Transverse colon (tissue), 4 donors: ENCODE data around the gene KRTAP10-8. TPM values are rescaled to one million over a fixed set of nuclear protein-coding genes. Genes with fewer than 3 reads are reported as not detected.
"Not testable (repeated sequence)": the region's sequence is repeated elsewhere in the genome, so short reads cannot be mapped to it uniquely, and the experiment has no call there.

Source experiments
- DNase-seq: peaks from one replicate; pipeline ENCODE4 v3.0.0-alpha.2; 2019
- H3K27ac ChIP-seq, 4 donors: fragments of 200-600 bp; sonication (generic); 2 replicates each; pipeline ENCODE4 v1.5.1; 2016 to 2018; ENCODE audit warnings: inconsistent platforms in 4 of 4
- H3K27me3 ChIP-seq: fragments of 200-600 bp; sonication (generic); 2 replicates; pipeline ENCODE4 v1.5.1; 2017; ENCODE audit warnings: inconsistent platforms
- H3K36me3 ChIP-seq, 4 donors: fragments of 200-600 bp; sonication (generic); 2 replicates each; pipeline ENCODE4 v1.5.1; 2017 to 2019; ENCODE audit warnings: inconsistent platforms in 4 of 4
- H3K4me1 ChIP-seq, 4 donors: fragments of 200-600 bp; sonication (generic); 2 replicates each; pipeline ENCODE4 v1.5.1; 2017 to 2020; ENCODE audit warnings: inconsistent platforms in 4 of 4
- H3K4me3 ChIP-seq, 4 donors: fragments of 200-600 bp; sonication (generic); 1 replicate in 1 of 4; 2 replicates in 3 of 4; pipeline versions ENCODE4 v1.5.1 to v1.6.1; 2017 to 2019; ENCODE audit warnings: inconsistent platforms in 4 of 4
- H3K9me3 ChIP-seq, 2 donors: fragments of 200-600 bp; sonication (generic); 2 replicates each; pipeline ENCODE4 v1.5.1; 2017 to 2019; ENCODE audit warnings: inconsistent platforms in 2 of 2
- CTCF ChIP-seq, 5 experiments: fragments of 200-600 bp in 3 of 5; fragments of 450-650 bp in 2 of 5; sonication (generic) in 3 of 5; IDR thresholded peaks; 1 replicate in 2 of 5; 2 replicates in 3 of 5; pipeline ENCODE4 v1.5.1; 2016 to 2017; ENCODE audit warnings: antibody characterized with exemption in 5 of 5, inconsistent platforms in 3 of 5, mild to moderate bottlenecking in 2 of 5, moderate library complexity in 1 of 5
- EP300 ChIP-seq: sonication (generic); formaldehyde crosslinking; IDR thresholded peaks from one replicate; pipeline ENCODE4 v1.6.1; 2017; ENCODE audit warnings: antibody characterized with exemption, low read depth
- POLR2A ChIP-seq: fragments of 450-650 bp; IDR thresholded peaks from one replicate; pipeline ENCODE4 v1.6.1; 2016; ENCODE audit warnings: antibody characterized with exemption, mild to moderate bottlenecking, moderate library complexity
- POLR2AphosphoS5 ChIP-seq, 3 donors: sonication (generic); formaldehyde crosslinking; IDR thresholded peaks; one replicate each; pipeline ENCODE4 v1.6.1; 2016; ENCODE audit warnings: antibody characterized with exemption in 3 of 3
- WGBS, 2 donors: methylation state at CpG; one replicate each; pipeline ENCODE4 v1.1.5; 2018; ENCODE audit warnings: low coverage in 1 of 2; 5-methylcytosine and 5-hydroxymethylcytosine counted together
- in situ Hi-C, 4 donors: fragments of 200-750 bp; cut with MboI; loops; one replicate each; pipeline versions ENCODE4 v1.15.0 to v1.15.1; 2017; ENCODE audit warnings: low sequenced_read_pairs in 3 of 4, low pct_ligation_motif_present in 1 of 4, low pct_unique_long_range_greater_than_20kb in 1 of 4
- intact Hi-C: fragments of 100-400 bp; cut with DNase I; formaldehyde crosslinking; loops from one replicate; pipeline ENCODE4 v1.15.1; 2023; ENCODE audit warnings: low total_unique reads
- total RNA-seq, 4 donors: library from RNA; depleted of rRNA; stranded (reverse); fragments of >200 nt; gene quantifications; one replicate each; pipeline ENCODE4 v1.1.0, GENCODE V29; 2016

Gene KRTAP10-8
- total RNA-seq, 4 donors from 2014 or later: not detected

GRCh38 chr21:44585892-44586291 is 26.0 kb upstream of the KRTAP10-8 start:
- DNase-seq: no peak
- H3K27me3 ChIP-seq: peaks cover 31% of the 10 kb centered on the region
- intact Hi-C loops (no loop called here), in situ Hi-C loops (loop anchor here in 2 of 4 donors (25.0 kb wide), 1 partner anchor 101 kb away; the partner anchor contains the start of genes KRTAP10-12 (in 2 of the 2) and KRTAP12-1 (in 2 of the 2))
- 82% methylated on average over 3 of the region's 3 CpGs; no CpG with 5 or more reads in 1 of the 2 donors for WGBS, 2 donors
- H3K36me3 ChIP-seq: no peaks in the 10 kb centered on the region
- H3K27ac ChIP-seq: no peak overlapping the region
- H3K4me1 ChIP-seq: no peaks in the 10 kb centered on the region
- TF ChIP-seq CTCF (IDR thresholded peaks at IDR 0.05): no peak
- TF ChIP-seq EP300: no peak
- TF ChIP-seq POLR2AphosphoS5 (IDR thresholded peaks at IDR 0.05): no peak
- TF ChIP-seq POLR2A: no peak
- no peak overlapping the region for H3K4me3 ChIP-seq
- H3K9me3 ChIP-seq: peaks cover 7 to 9% of the 10 kb centered on the region in 2 donors

GRCh38 chr21:44589094-44589493 is 22.8 kb upstream of the KRTAP10-8 start:
- WGBS, 2 donors: 86 to 100% methylated on average over 1 to 2 of the region's 2 CpGs
- Histone ChIP-seq H3K27ac (no peak overlapping the region), H3K4me3 (no peak overlapping the region), H3K9me3 (no peaks in the 10 kb centered on the region), H3K36me3 (no peaks in the 10 kb centered on the region), H3K27me3 (peaks cover 54% of the 10 kb centered on the region), H3K4me1 (no peaks in the 10 kb centered on the region)
- TF ChIP-seq POLR2A (no peak), EP300 (no peak), CTCF (IDR thresholded peaks at IDR 0.05) (no peak), POLR2AphosphoS5 (IDR thresholded peaks at IDR 0.05) (no peak)
- intact Hi-C loops (no loop called here), in situ Hi-C loops (loop anchor here in 2 of 4 donors (25.0 kb wide), 1 partner anchor 98 kb away; the partner anchor contains the start of genes KRTAP10-12 (in 2 of the 2) and KRTAP12-1 (in 2 of the 2))
- no peak for DNase-seq

- H3K9me3 ChIP-seq: no peaks in the 10 kb centered on the region
- no peak for TF ChIP-seq CTCF (IDR thresholded peaks at IDR 0.05)
- no peak for TF ChIP-seq POLR2AphosphoS5 (IDR thresholded peaks at IDR 0.05)
- no peak for TF ChIP-seq POLR2A
- no peak for TF ChIP-seq EP300
- in situ Hi-C loops (loop anchor here in 2 of 4 donors (25.0 kb wide), 1 partner anchor 98 kb away; the partner anchor contains the start of genes KRTAP10-12 (in 2 of the 2) and KRTAP12-1 (in 2 of the 2)), intact Hi-C loops (no loop called here)
- H3K36me3 ChIP-seq: no peaks in the 10 kb centered on the region
- 77 to 100% methylated on average over 1 to 24 of the region's 24 CpGs for WGBS, 2 donors
- H3K27ac ChIP-seq: no peak overlapping the region
- H3K4me1 ChIP-seq: no peaks in the 10 kb centered on the region
- H3K27me3 ChIP-seq: peaks cover 55% of the 10 kb centered on the region
- H3K4me3 ChIP-seq: no peak overlapping the region
- no peak for DNase-seq
Measured at GRCh38 chr21:44589586-44590305, 22.1 kb upstream of the KRTAP10-8 start.

- in situ Hi-C loops: loop anchor here in 2 of 4 donors (25.0 kb wide), 1 partner anchor 97 kb away; the partner anchor contains the start of genes KRTAP10-12 (in 2 of the 2) and KRTAP12-1 (in 2 of the 2)
- no peaks in the 10 kb centered on the region for H3K36me3 ChIP-seq
- peaks cover 56% of the 10 kb centered on the region for H3K27me3 ChIP-seq
- no peak for TF ChIP-seq CTCF (IDR thresholded peaks at IDR 0.05)
- TF ChIP-seq POLR2AphosphoS5 (IDR thresholded peaks at IDR 0.05): no peak
- TF ChIP-seq POLR2A: no peak
- TF ChIP-seq EP300: no peak
- no peak overlapping the region for H3K27ac ChIP-seq
- intact Hi-C loops: no loop called here
- no peaks in the 10 kb centered on the region for H3K4me1 ChIP-seq
- no peaks in the 10 kb centered on the region for H3K9me3 ChIP-seq
- no peak for DNase-seq
- no peak overlapping the region for H3K4me3 ChIP-seq
- WGBS, 2 donors: 66% methylated on average over 9 of the region's 10 CpGs; no CpG with 5 or more reads in 1 of the 2 donors
Measured at GRCh38 chr21:44590311-44590721, 21.6 kb upstream of the KRTAP10-8 start.

- 33% methylated on average over 18 of the region's 19 CpGs; no CpG with 5 or more reads in 1 of the 2 donors for WGBS, 2 donors
Measured at GRCh38 chr21:44590897-44591800, 20.7 kb upstream of the KRTAP10-8 start.

More at GRCh38 chr21:44590897-44591800, 20.7 kb upstream of the KRTAP10-8 start:
- H3K27me3 ChIP-seq: peaks cover 49% of the 10 kb centered on the region
- DNase-seq, H3K36me3 ChIP-seq, H3K27ac ChIP-seq, H3K4me3 ChIP-seq, intact Hi-C loops, H3K9me3 ChIP-seq, H3K4me1 ChIP-seq: not testable (repeated sequence)
- in situ Hi-C loops: loop anchor here in 2 of 4 donors (25.0 kb wide), 1 partner anchor 96 kb away; the partner anchor contains the start of genes KRTAP10-12 (in 2 of the 2) and KRTAP12-1 (in 2 of the 2)
